GM19193 (cell line): ENCODE data around the gene DAAM1.

ENCODE experiments used
- POLR2A ChIP-seq: IDR thresholded peaks from 4 replicates; pipeline ENCODE4 v1.6.1; 2011; ENCODE audit not compliant: insufficient read depth, insufficient read length; ENCODE audit errors: extremely low read depth

The DAAM1 gene

DNA sequence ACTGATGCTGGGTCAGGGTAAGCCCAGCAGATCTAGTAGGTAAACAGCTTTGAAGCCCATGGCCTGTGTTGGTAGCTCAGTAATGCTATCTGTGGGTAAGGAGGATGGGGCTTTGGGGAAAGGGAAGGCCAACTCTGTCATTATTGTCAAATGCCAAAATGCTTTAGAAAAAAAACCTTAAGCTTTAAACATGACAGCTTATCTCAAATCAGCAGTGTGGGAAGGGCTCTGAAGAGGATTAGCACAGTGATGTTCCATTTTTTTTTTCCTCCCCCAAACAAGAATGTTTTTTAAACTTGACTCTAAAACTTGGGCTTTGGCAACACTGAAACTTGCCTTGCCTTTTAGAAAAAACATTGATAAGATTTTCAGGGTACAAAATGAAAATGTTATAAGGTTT is 11.7 kb downstream of the DAAM1 start:
- TF ChIP-seq POLR2A, result no peak

DNA sequence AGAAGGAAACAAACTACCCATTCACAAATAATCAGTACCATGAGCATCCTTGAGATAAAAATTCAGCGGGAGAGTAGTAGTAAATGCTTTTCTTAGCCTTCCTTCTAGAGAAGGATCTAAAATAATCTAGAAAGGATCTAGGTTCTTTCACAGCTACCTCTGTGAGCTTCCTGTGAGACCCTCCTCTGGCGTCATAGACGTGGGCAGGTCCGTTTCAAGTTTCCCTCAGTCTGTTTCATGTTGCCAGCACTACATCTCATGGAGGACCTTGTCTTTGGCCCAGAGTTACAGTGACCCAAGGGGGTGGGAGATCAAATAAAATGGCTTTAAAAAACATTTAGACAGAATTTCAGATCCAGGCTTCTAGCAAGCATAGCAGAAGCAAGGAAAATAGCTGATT is 13.6 kb downstream of the DAAM1 start:
- no peak for TF ChIP-seq POLR2A

DNA sequence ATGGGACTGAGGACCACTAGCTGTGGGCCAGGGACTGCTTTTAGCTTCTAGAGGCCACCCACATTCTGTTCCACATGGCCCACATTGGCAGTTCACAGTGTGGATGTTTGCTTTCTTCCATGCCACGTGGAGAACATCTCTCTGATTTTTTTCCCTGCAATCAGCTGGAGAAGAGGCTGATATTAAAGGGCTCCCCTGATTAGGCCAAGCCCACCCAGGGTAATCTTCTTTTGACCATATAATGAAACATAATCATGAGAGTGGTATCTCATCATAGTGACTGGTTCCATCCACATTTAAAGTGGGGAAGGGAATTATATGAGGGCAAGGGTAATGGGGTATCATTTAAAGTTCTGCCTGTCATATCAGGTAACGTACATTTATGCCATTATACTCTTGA is 15.8 kb downstream of the DAAM1 start:
- no peak for TF ChIP-seq POLR2A

DNA sequence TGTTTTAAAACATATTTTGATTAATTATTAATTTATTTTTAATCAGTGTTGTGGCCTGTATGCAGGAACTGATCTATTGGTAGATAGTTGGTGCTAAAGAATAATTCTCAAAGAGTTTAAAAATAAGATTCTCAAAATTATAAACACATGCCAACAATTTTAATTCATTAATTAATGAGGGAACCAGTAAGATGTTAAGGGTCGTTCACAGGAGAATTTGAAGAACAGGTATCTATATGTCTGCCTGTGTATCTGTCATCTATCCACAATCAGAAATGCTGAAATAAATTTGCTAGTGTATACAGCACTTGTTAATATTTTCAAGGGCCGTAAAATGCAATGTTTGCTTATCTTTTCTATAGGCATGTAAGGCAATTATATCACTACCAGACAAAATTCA is 18.4 kb downstream of the DAAM1 start:
- TF ChIP-seq POLR2A, result no peak

DNA sequence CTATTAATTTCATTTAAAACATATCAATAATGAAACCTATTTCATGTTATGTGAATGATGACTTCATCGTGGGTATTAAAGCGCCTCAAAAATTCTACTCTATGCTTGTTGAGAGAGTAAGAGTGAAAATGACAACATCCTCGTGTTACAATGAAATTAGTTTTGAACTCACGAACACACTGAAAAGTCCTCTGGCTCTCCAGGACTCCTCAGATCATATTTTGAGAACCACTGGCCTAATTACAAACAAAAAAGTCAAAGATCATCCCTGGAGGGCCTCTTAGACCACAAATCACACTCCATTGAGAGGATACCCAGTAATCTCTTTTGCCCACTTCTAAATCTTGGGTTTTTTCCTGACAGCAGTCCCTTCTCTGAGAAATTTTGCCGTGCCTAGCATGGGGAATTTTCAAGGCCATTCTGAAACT is 19.1 kb downstream of the DAAM1 start:
- no peak for TF ChIP-seq POLR2A

DNA sequence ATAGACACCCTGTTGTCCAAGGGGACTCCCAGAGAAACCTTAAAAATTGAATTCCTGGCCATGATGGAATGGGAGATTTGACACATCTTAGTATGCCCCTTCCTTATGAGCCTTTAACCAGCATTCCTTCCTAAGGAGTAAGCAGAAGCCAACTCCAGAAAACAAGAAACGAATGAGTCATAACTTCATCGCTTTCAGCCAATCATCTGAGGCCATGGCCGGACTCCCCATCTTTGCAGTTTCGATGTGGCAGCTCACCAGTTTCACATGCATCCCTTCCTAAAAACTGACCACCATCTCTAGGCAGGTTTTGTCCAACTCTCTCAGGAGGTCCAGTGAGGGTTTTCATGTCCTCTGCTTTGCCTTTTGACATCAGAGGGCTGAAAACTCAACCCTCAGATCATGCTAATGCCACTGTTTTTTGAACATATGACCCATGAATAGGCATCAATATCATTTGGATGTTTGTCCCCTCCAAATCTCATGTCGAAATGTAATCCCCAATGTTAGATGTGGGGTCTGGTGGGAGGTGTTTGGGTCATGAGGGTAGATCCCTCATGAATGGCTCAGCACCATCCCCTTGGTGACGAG is 19.9 kb downstream of the DAAM1 start:
- no peak for TF ChIP-seq POLR2A

DNA sequence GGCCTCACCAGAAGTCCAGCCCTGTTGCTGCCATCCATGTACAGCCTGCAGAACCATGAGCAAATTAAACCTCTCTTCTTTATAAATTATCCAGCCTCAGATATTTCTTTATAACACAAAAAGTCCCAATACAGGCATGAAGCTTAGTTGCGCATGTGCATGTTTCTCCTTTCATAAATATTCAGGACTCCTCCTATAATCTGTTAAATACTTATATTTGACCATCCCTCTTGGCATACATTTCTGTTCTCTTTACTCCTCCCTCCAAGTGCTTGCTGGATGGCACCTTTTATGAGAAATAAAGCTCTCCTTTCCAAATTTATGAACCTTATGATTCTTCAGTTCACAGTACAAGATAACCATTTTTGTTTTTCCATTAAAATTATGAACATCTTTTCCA is 20.5 kb downstream of the DAAM1 start:
- TF ChIP-seq POLR2A, result no peak

DNA sequence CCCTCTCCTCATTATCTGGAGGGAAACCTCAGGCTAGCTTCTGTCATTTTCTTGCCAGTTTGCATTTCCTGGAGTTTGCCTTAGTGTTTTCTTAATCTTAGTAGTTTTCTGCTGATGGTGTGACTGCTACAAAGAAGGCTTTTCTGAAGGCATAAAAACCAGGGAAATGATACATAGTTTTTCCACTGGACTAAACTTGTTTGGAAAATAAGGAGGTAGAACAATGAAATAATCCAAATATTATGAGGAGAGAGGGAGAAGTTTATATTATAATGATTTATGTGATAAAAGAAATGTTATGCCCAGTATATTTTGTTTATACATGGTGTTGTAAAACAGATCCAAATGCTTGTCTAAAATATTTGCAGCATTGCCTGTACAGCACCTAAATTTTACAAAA is 22.2 kb downstream of the DAAM1 start:
- TF ChIP-seq POLR2A, result no peak

DNA sequence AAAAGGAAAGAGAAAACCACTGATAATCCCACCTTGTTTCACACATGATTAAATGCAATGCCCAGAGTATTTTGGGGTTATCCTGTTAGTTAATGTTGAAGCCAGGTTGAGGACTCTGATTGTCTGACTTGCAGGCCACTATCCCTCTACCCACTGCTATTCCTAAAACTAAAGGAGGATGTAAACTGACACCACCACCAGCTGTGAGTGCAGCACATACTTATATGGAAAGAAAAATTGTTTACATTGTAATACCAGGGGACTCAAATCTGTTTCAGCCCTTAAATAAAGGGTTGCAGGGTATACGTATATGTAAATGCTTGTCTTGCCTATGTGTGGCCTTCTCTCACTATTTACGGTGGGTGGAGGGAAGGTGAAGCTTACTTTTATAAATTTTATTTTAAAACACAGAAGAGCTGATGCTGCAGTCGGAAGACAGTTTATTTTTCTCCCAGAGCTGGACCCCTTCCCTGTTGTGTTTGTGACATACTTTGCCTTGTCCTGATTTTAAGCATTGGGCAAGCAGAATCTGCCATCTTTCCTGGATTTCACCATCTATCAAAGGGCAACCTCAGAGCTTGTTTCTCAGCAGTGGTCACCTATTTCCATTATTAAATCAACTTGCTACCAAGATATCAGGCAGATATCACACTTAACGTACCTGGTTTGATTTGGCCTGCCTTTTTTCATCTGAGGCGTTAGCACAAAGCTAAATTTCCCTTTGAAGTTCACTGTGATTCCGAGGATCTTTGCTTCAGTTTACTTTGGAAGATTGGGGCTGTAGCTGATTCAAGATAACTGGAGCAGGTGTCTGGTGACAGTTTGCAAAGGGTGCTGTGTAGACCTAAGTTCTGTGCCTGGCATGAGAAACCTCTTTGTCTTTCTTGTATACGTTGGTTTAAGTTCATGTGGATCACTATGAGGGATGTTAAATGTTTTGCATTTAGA is 25.2 kb downstream of the DAAM1 start:
- TF ChIP-seq POLR2A, result no peak

DNA sequence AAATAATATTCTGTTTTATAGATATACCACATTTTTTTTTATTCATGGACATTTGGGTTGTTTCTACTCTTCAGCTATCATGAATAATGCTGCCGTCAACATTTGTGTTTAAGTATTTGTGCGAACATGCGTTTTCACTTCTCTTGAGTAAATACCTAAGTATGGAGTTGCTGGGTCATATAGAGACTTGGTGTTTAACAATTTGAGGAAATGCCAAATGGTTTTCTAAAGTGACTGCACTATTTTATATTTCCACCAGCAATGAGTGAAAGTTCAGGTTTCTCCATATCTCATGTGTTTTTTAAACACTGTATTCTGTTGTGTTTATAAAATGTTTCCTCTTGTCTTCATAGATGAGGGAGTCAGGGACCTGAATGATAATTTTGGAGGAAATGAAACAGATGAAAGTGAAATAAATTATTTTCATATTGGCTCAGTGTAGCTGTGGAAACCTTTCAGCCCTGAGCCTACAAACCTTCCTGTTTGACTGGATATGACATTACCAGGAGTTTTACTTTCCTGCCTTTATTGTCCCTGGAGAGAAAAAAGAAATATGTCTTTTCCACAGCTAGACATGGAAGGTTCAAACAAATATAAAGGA is 26.3 kb downstream of the DAAM1 start:
- TF ChIP-seq POLR2A, result no peak

DNA sequence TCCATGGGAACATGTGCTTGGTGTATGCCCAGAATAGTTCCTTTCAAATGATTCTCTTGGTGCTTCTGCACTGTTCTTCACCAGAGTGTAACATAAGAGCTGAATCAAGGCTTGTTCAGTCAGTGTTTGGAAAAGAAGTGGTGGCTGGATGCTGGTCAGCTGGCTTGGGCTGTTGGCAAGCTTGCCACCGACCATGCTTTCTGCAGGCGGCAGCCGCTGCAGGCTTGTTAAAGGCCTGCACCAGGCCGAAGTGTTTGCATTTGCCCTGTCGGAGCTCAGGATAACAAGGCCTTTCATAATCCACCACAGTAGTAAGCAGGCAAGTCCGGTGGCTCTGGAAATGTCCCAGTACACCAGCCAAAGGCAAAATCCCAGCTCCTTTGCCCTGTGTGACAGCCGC is 26.9 kb downstream of the DAAM1 start:
- no peak for TF ChIP-seq POLR2A

DNA sequence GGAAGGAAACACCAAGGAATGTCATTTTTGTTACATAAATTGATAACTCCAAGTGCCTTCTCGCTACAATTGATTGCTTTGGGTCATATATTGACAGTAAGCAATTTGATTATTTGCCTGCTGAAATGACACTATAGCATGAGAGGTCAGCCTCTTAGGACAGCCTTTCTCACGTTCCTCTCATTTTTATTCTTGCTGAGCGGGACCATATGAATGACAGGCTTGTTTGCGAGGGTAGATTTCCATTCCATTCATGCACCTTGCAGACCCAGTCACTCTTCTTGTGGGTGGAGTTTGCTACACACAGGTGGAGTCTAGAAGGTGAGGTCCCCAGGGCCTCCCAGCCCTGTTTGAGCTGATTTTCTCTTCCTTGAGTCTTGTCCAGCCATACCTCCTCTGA is 27.3 kb downstream of the DAAM1 start:
- TF ChIP-seq POLR2A, result no peak

DNA sequence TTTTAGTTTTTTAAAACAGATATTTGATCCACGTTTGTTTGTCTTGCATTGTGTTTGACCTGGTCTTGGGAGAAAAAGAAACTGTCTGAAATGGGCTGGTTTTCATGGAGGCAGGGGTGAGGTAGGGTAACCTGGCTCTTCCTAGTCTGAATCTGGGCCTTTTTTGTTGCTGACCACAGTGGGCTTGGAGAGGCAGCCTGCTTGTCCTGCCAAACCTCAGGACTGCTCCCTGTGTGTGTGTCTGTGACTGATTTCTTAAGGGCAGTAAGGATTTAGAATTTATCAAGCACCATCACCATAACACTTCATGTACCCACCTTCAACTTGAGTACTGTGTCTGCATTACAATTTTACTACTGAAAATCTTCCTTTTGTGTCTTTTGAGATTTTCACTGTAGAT is 28.5 kb downstream of the DAAM1 start:
- no peak for TF ChIP-seq POLR2A

DNA sequence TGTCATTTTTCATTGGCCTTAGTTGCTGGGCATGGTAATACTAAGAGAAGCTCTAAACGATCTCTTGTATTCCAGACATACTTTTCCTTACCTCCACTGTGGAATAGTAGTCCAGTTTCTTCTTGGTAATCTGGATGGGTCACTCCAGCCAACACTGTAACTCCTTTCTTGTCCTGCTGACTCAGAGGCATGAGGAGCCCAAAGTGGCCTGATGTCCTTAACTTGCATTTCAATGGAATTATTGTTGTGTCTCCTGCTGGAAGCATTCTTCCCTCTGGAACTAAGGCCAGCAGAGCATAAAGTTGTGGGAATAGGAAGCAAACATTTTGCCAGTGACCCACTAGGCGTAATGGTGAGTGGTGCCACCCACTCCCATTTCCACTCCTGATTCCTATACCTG is 33.1 kb downstream of the DAAM1 start:
- TF ChIP-seq POLR2A, result no peak

DNA sequence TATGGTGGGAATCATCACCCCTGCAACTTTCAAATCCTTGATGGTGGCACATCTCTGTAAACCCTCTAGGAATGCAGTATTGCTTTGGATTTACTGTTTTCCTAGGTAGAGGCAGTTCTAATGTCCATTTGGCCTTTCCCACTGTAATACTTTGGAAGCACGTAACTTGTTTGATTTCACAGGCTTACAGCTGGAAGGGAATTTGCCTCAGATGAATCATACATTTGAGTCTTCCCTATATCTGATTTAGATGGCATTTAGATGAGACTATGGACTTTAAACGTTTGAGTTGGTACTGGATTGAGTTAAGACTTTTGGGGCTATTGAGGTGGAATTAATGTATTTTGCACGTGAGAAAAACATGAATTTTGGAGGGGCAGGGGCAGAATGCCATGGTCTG is 35.9 kb downstream of the DAAM1 start:
- TF ChIP-seq POLR2A, result no peak

DNA sequence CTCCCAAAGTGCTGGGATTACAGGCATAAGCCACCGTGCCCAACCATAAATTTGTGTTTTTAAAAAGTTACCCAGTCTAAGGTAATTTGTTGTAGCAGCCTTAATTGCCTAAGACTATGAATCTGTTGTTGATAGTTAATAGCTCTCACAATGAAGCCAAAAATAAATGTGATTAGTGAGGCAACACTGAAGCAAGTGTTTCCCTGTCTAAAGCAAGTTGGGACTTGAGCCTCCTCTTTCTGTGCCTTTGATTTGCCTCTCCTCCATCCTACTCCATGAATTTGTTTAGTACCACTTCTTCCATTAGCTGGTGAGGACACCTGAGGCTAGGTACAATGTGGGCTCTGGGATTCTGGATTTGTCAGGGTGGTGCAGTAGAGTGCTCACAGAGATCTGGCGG is 36.8 kb downstream of the DAAM1 start:
- no peak for TF ChIP-seq POLR2A

DNA sequence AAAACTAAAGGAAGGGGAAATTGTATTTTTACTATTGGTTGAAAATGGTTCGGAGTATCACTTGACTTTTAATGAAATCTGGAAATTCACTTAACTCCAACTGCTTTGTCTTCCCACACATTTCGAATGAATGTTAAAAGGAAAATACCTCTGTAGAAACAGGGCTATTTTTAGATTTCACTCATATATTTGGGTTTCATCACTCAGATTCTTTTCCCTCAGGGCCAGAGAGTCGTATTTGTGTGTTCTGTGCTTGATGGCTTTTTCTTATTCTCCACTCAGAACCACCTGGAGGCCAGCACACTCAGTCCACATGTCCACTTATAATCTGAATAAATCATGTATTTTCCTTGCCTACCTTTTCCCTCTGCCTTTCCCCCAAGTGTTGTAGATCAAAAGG is 40.0 kb downstream of the DAAM1 start:
- TF ChIP-seq POLR2A, result no peak
